HEK293T (cell line): ENCODE results near the gene UBL3.

Experiments
- CTCF ChIA-PET: fragments of 350-600 bp; formaldehyde crosslinking; extraction: SDS; loops from one replicate; lab custom pipeline; 2021; ENCODE audit warnings: antibody characterized with exemption, inconsistent platforms; lab: Yijun Ruan, JAX
- POLR2A ChIA-PET: fragments of 350-600 bp; formaldehyde crosslinking; extraction: SDS; loops from one replicate; lab custom pipeline; 2020; ENCODE audit warnings: antibody characterized with exemption, inconsistent platforms; lab: Yijun Ruan, JAX
- DNase-seq: peaks from one replicate; pipeline ENCODE4 v3.0.0; 2012; ENCODE audit warnings: mixed read lengths; ENCODE audit errors: extremely low spot score
- ARNT ChIP-seq: fragments of 450-650 bp; IDR thresholded peaks from 2 replicates; pipeline ENCODE4 v1.6.1; 2017; ENCODE audit warnings: mild to moderate bottlenecking
- BHLHE40 ChIP-seq: fragments of 450-650 bp; IDR thresholded peaks from 2 replicates; pipeline ENCODE4 v1.6.1; 2016; ENCODE audit warnings: mild to moderate bottlenecking, moderate library complexity, borderline replicate concordance
- CTBP1 ChIP-seq: fragments of 450-650 bp; IDR thresholded peaks from 2 replicates; pipeline ENCODE4 v1.6.1; 2016; ENCODE audit warnings: borderline replicate concordance
- ELF4 ChIP-seq: fragments of 450-650 bp; IDR thresholded peaks from 2 replicates; pipeline ENCODE4 v1.6.1; 2017; ENCODE audit warnings: antibody characterized with exemption
- FOXA1 ChIP-seq: fragments of 450-650 bp; IDR thresholded peaks from 2 replicates; pipeline ENCODE4 v1.6.1; 2016; ENCODE audit warnings: mild to moderate bottlenecking
- FOXK2 ChIP-seq: fragments of 450-650 bp; IDR thresholded peaks from 2 replicates; pipeline ENCODE4 v1.6.1; 2016; ENCODE audit warnings: mild to moderate bottlenecking
- FOXM1 ChIP-seq: fragments of 450-650 bp; IDR thresholded peaks from 2 replicates; pipeline ENCODE4 v1.6.1; 2017; ENCODE audit warnings: mild to moderate bottlenecking, borderline replicate concordance
- HDGF ChIP-seq: fragments of 450-650 bp; IDR thresholded peaks from 2 replicates; pipeline ENCODE4 v1.6.1; 2017; ENCODE audit warnings: antibody characterized with exemption, borderline replicate concordance
- L3MBTL2 ChIP-seq: fragments of 450-650 bp; conservative IDR thresholded peaks from 2 replicates; pipeline ENCODE4 v1.6.1; 2016; ENCODE audit warnings: mild to moderate bottlenecking
- LEF1 ChIP-seq: fragments of 450-650 bp; IDR thresholded peaks from 2 replicates; pipeline ENCODE4 v1.6.1; 2017; ENCODE audit warnings: mild to moderate bottlenecking, borderline replicate concordance
- NFRKB ChIP-seq: fragments of 450-650 bp; IDR thresholded peaks from 2 replicates; pipeline ENCODE4 v1.6.1; 2016; ENCODE audit warnings: mild to moderate bottlenecking, moderate library complexity
- SP1 ChIP-seq: fragments of 450-650 bp; IDR thresholded peaks from 2 replicates; pipeline ENCODE4 v1.6.1; 2017
- SUZ12 ChIP-seq: fragments of 450-650 bp; IDR thresholded peaks from 2 replicates; pipeline ENCODE4 v1.6.1; 2016; ENCODE audit warnings: mild to moderate bottlenecking
- TARDBP ChIP-seq: fragments of 450-650 bp; IDR thresholded peaks from 2 replicates; pipeline ENCODE4 v1.6.1; 2016
- ZNF384 ChIP-seq: fragments of 450-650 bp; IDR thresholded peaks from 2 replicates; pipeline ENCODE4 v1.6.1; 2016
- TF ChIP-seq, protein P1 (sequence below): fragments of 450-650 bp; IDR thresholded peaks from 2 replicates; pipeline ENCODE4 v1.6.1; 2016

UBL3 gene

DNA sequence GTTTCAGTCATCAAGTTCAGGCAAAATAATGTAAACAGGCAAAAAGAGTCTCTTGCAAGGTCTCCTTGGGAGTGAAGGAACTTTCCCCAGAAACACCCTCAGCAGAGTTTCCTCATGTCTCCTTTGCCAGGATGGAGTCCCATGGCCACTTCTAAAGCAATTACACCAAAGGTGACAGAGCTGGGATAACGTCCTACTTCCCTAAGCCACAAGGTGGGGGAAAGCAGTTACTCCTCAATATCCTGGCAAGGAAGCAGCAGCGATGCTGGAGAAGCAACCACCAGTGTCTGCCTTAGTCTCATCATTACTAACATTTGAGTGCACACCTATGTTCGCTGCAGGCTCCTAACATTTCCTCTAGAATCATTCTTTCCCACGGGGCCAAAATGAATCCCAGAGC lies 88.6 kb downstream of the UBL3 start:
- TF ChIP-seq HDGF (no peak), SP1 (no peak), CTBP1 (no peak), NFRKB (no peak), ELF4 (no peak), BHLHE40 (no peak), FOXA1 (no peak), FOXM1 (no peak), TARDBP (no peak), ZNF384 (no peak), L3MBTL2 (no peak), SUZ12 (no peak), LEF1 (no peak), FOXK2 (no peak), ARNT (no peak)
- TF ChIP-seq, protein P1, sequence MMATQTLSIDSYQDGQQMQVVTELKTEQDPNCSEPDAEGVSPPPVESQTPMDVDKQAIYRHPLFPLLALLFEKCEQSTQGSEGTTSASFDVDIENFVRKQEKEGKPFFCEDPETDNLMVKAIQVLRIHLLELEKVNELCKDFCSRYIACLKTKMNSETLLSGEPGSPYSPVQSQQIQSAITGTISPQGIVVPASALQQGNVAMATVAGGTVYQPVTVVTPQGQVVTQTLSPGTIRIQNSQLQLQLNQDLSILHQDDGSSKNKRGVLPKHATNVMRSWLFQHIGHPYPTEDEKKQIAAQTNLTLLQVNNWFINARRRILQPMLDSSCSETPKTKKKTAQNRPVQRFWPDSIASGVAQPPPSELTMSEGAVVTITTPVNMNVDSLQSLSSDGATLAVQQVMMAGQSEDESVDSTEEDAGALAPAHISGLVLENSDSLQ, result no peak
- POLR2A ChIA-PET, result no interaction called here
- DNase-seq, result no peak
- CTCF ChIA-PET, result interaction anchor here (0.6 kb wide), 1 partner anchor 290 kb away, joined by 3 read pairs; no protein-coding TSS in a partner anchor

DNA sequence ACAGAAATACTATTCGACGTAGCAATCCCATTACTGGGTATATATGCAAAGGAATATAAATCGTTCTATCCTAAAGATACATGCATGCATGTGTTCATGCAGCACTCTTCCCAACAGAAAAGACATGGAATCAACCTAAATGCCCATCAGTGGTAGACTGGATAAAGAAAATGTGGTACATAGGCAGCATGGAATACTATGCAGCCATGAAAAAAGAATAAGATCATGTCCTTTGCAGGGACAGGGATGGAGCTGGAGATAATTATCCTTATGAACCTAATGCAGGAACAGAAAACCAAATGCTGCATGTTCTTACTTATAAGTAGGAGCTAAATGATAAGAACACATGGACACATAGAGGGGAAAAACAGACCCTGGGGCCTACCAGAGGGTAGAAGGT lies 89.3 kb downstream of the UBL3 start:
- POLR2A ChIA-PET, result no interaction called here

GRCh38 chr13:29760544-29760943 lies 89.9 kb downstream of the UBL3 start:
- POLR2A ChIA-PET, result no interaction called here

More for the DNA sequence above, 89.3 kb downstream of the UBL3 start:
- no peak for DNase-seq
- TF ChIP-seq FOXK2 (no peak), BHLHE40 (no peak), ARNT (no peak), L3MBTL2 (no peak)
- CTCF ChIA-PET, result no interaction called here

GRCh38 chr13:29758531-29759114 lies 91.8 kb downstream of the UBL3 start:
- DNase-seq, result no peak
- POLR2A ChIA-PET, result no interaction called here

More at GRCh38 chr13:29760544-29760943, 89.9 kb downstream of the UBL3 start:
- CTCF ChIA-PET, result no interaction called here
- DNase-seq, result no peak
- TF ChIP-seq ARNT, result no peak
- TF ChIP-seq CTBP1, result no peak
- no peak for TF ChIP-seq FOXM1
- no peak for TF ChIP-seq SP1
- no peak for TF ChIP-seq SUZ12
- no peak for TF ChIP-seq NFRKB
- TF ChIP-seq TARDBP, result no peak
- TF ChIP-seq L3MBTL2, result no peak
- no peak for TF ChIP-seq ELF4
- no peak for TF ChIP-seq LEF1
- no peak for TF ChIP-seq HDGF
- no peak for TF ChIP-seq FOXA1
- no peak for TF ChIP-seq BHLHE40
- TF ChIP-seq ZNF384, result no peak
- no peak for TF ChIP-seq FOXK2
- TF ChIP-seq, protein P1, result no peak

DNA sequence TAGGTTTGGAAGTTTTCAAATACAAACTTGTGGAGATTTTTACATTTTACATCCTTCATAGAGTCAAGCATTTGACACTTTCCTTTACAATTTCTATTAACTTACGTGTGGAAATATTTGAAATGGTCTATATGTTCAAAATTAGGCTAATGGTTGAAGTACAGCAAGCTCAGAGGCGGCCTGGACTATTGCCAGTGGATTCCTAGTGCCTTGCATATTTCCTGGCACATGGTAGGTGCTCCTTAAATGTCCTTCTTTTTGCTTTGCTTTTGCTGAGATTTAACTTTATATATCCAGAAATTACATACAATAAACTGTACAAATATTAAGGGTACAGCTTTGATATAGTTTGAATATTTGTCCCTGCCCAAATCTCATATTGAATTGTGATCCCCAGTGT lies 93.9 kb downstream of the UBL3 start:
- CTCF ChIA-PET, result interaction anchor here (0.6 kb wide), 1 partner anchor 83 kb away, joined by 3 read pairs; no protein-coding TSS in a partner anchor
- DNase-seq, result no peak
- TF ChIP-seq TARDBP (no peak), ZNF384 (no peak), FOXK2 (no peak), FOXA1 (no peak), ARNT (no peak), L3MBTL2 (no peak), NFRKB (no peak), FOXM1 (no peak), BHLHE40 (no peak), CTBP1 (no peak), SP1 (no peak), HDGF (no peak)
- POLR2A ChIA-PET, result no interaction called here

More at GRCh38 chr13:29758531-29759114, 91.8 kb downstream of the UBL3 start:
- no peak for TF ChIP-seq ELF4
- no peak for TF ChIP-seq ARNT
- no peak for TF ChIP-seq FOXK2
- TF ChIP-seq FOXA1, result no peak
- TF ChIP-seq SUZ12, result no peak
- no peak for TF ChIP-seq TARDBP
- no peak for TF ChIP-seq LEF1
- no peak for TF ChIP-seq HDGF
- TF ChIP-seq, protein P1, result no peak
- no peak for TF ChIP-seq SP1
- TF ChIP-seq NFRKB, result no peak
- TF ChIP-seq FOXM1, result no peak
- no peak for TF ChIP-seq BHLHE40
- TF ChIP-seq CTBP1, result no peak
- TF ChIP-seq ZNF384, result no peak
- CTCF ChIA-PET, result no interaction called here

DNA sequence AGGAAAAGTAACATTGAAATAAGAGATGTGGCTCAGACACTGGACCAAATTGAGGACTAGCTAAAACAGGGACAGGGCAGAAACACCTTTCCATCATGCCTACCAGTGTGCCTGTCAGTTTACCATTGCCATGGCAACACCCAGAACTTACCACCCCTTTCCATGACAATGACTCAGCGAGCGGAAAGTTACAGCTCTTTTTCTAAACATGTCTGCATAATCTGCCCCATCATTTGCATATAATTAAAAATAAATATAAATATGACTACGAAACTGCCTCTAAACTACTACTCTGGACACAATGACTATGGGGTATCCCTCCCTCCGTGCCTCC lies 96.0 kb downstream of the UBL3 start:
- POLR2A ChIA-PET, result no interaction called here
- TF ChIP-seq FOXK2 (no peak), LEF1 (no peak), ELF4 (no peak), L3MBTL2 (no peak), BHLHE40 (no peak), FOXM1 (no peak), HDGF (no peak)
- TF ChIP-seq, protein P1, result peak; percentile 67
- DNase-seq, result no peak
- CTCF ChIA-PET, result no interaction called here
